Right atrium auricular region (tissue), 2 donors: Measurements from ENCODE around the gene MAML2. TPM values are rescaled to one million over a fixed set of nuclear protein-coding genes. Genes with fewer than 3 reads are reported as not detected.

Experiments used
- DNase-seq: peaks from one replicate; pipeline ENCODE4 v3.0.0-alpha.2; 2019; ENCODE audit warnings: low spot score
- H3K27ac ChIP-seq, 2 donors: fragments of 200-600 bp; sonication (generic); 1 replicate in 1 of 2; 2 replicates in 1 of 2; pipeline ENCODE4 v1.5.1; 2016 to 2019
- H3K27me3 ChIP-seq, 2 donors: fragments of 200-600 bp; sonication (generic); one replicate each; pipeline versions ENCODE4 v1.5.1 to v1.6.0; 2017 to 2019
- H3K36me3 ChIP-seq: fragments of 200-600 bp; sonication (generic); one replicate; pipeline ENCODE4 v1.5.1; 2016
- H3K4me1 ChIP-seq, 2 donors: fragments of 200-600 bp; sonication (generic); one replicate each; pipeline versions ENCODE4 v1.5.1 to v1.6.0; 2017 to 2019
- H3K4me3 ChIP-seq, 2 donors: fragments of 200-600 bp; sonication (generic); 1 replicate in 1 of 2; 2 replicates in 1 of 2; pipeline ENCODE4 v1.5.1; 2017 to 2019; ENCODE audit warnings: mild to moderate bottlenecking in 1 of 2, moderate library complexity in 1 of 2
- H3K9me3 ChIP-seq, 2 donors: fragments of 200-600 bp; sonication (generic); one replicate each; pipeline ENCODE4 v1.5.1; 2019
- total RNA-seq, 2 donors: library from RNA; depleted of rRNA; stranded (reverse); fragments of >200 nt; gene quantifications; one replicate each; pipeline ENCODE4 v1.1.0, GENCODE V29; 2016
- TF ChIP-seq, protein P1 (sequence below), 2 donors: fragments of 200-600 bp; sonication (generic); IDR thresholded peaks; one replicate each; pipeline ENCODE4 v1.5.1; 2019; ENCODE audit warnings: antibody characterized with exemption in 2 of 2

MAML2 gene
- total RNA-seq, 2 donors from 2014 or later = 7.6 to 16.6 TPM

DNA sequence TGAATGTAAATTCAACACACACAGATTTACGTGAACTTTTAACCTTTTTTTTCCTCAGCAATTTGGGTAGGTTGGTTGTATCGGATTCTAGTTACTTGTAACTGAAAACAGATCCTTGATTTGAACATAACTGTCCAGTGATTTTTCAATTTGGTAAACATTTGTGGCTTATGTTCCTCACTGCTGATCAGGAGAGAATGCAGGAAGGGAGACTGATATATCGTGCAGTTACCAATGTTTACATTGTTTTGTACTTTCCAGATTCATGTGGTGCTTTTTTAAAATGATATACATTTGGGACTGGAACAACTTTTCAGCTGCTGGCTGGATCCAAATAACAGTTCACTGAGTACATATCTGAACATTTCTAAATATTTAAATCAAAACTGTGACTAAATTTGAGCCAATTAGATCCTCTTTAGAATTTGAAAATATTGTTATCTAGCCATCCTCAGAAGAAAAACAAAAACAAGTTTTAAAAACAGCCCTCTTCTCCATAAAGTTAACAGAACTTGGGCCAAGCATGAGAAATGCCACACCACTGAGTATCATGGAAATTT is 334.8 kb downstream of the MAML2 start:
- no peak for DNase-seq
- Histone ChIP-seq H3K4me1 (no peaks in the 10 kb centered on the region), H3K27me3 (no peaks in the 10 kb centered on the region), H3K27ac (peak overlapping the region in 1 of 2 donors; percentile 6), H3K9me3 (no peaks in the 10 kb centered on the region), H3K4me3 (no peak overlapping the region), H3K36me3 (no peaks in the 10 kb centered on the region)
- TF ChIP-seq, protein P1, sequence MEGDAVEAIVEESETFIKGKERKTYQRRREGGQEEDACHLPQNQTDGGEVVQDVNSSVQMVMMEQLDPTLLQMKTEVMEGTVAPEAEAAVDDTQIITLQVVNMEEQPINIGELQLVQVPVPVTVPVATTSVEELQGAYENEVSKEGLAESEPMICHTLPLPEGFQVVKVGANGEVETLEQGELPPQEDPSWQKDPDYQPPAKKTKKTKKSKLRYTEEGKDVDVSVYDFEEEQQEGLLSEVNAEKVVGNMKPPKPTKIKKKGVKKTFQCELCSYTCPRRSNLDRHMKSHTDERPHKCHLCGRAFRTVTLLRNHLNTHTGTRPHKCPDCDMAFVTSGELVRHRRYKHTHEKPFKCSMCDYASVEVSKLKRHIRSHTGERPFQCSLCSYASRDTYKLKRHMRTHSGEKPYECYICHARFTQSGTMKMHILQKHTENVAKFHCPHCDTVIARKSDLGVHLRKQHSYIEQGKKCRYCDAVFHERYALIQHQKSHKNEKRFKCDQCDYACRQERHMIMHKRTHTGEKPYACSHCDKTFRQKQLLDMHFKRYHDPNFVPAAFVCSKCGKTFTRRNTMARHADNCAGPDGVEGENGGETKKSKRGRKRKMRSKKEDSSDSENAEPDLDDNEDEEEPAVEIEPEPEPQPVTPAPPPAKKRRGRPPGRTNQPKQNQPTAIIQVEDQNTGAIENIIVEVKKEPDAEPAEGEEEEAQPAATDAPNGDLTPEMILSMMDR (IDR thresholded peaks at IDR 0.05) = no peak

DNA sequence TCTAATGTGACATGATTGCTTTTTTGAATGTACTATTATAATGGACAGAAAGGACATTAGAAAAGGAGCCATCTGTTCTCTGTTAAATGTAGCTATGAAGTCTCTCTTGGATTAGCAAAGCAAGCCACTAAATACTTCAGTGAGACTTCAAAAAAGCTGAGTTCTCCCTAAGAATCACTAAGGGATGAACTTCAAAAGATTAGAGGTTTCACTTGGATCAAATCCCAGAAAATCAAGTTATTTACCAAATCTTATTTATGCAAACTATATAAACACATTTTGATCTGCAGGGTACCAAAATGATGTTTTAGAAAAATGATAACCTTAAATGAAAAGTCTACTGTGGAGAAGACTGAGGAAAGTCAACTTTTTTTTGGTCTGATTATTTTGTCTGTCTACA is 337.0 kb downstream of the MAML2 start:
- Histone ChIP-seq H3K36me3 (no peaks in the 10 kb centered on the region), H3K27me3 (no peaks in the 10 kb centered on the region), H3K4me1 (peaks cover 0 to 6% of the 10 kb centered on the region in 2 donors), H3K27ac (no peak overlapping the region), H3K4me3 (no peak overlapping the region), H3K9me3 (no peaks in the 10 kb centered on the region)
- TF ChIP-seq, protein P1 (IDR thresholded peaks at IDR 0.05) = no peak
- DNase-seq = no peak

DNA sequence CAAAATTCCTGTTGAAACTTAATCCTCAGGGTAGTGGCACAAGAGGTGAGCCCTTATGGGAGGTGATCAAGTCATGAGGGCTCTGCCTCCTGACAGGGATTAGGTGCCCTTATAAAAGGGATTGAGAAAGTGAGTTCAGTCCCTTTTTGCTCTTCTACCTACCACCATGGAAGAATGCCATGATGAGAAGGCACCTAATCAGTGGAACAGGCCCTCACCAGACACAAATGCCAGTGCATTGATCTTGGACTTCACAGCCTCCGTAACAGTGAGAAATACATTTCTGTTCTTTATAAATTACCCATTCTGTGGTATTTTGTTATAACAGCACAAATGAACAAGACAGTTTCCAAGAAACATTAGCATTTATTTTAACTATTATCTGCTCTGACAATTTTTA is 338.1 kb downstream of the MAML2 start:
- no peak overlapping the region for H3K27ac ChIP-seq
- no peak overlapping the region for H3K4me3 ChIP-seq
- peaks cover 0 to 18% of the 10 kb centered on the region in 2 donors for H3K4me1 ChIP-seq
- no peaks in the 10 kb centered on the region for H3K36me3 ChIP-seq
- H3K27me3 ChIP-seq = no peaks in the 10 kb centered on the region
- no peak for DNase-seq
- H3K9me3 ChIP-seq = no peaks in the 10 kb centered on the region
- TF ChIP-seq, protein P1 (IDR thresholded peaks at IDR 0.05) = no peak

DNA sequence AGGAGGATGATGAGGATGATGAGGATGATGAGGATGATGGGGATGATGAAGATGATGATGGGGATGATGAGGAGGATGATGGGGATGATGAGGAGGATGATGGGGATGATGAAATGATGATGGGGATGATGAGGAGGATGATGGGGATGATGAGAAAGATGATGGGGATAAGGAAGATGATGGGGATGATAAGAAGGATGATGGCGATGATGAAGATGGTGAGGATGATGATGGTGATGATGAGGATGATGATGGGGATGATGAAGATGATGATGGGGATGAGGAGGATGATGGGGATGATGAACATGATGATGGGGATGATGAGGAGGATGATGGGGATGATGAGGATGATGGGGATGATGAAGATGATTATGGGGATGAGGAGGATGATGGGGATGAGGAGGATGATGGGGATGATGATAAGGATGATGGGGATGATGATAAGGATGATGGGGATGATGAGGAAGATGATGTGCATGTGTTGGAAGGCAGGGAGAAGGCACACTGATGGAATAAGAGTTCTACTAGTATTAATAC is 340.2 kb downstream of the MAML2 start:
- no peaks in the 10 kb centered on the region for H3K36me3 ChIP-seq
- H3K4me3 ChIP-seq = no peak overlapping the region
- no peaks in the 10 kb centered on the region for H3K9me3 ChIP-seq
- TF ChIP-seq, protein P1 (IDR thresholded peaks at IDR 0.05) = no peak
- no peak overlapping the region for H3K27ac ChIP-seq
- H3K27me3 ChIP-seq = no peaks in the 10 kb centered on the region
- no peak for DNase-seq
- peaks cover 0 to 24% of the 10 kb centered on the region in 2 donors for H3K4me1 ChIP-seq

DNA sequence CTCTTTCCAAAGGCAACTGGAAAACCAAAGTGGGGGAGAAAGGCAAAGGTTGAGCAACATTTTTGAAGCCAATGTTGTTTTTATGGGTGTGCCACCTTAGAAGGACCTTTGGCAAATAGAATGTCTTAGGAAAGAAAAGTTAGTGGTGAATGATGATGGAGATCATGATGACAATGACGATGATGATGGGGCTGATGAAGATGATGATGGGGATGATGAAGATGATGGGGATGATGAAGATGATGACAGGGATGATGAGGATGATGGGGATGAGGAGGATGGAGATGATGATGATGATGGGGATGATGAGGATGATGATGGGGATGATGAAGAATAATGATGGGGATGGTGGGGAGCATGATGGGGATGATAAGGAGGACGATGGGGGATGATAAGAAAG is 340.7 kb downstream of the MAML2 start:
- H3K36me3 ChIP-seq = no peaks in the 10 kb centered on the region
- DNase-seq = no peak
- no peak overlapping the region for H3K4me3 ChIP-seq
- peaks cover 0 to 24% of the 10 kb centered on the region in 2 donors for H3K4me1 ChIP-seq
- peak overlapping the region; percentile 70 to 85 for H3K27ac ChIP-seq
- no peaks in the 10 kb centered on the region for H3K9me3 ChIP-seq
- H3K27me3 ChIP-seq = no peaks in the 10 kb centered on the region
- TF ChIP-seq, protein P1 (IDR thresholded peaks at IDR 0.05) = no peak

DNA sequence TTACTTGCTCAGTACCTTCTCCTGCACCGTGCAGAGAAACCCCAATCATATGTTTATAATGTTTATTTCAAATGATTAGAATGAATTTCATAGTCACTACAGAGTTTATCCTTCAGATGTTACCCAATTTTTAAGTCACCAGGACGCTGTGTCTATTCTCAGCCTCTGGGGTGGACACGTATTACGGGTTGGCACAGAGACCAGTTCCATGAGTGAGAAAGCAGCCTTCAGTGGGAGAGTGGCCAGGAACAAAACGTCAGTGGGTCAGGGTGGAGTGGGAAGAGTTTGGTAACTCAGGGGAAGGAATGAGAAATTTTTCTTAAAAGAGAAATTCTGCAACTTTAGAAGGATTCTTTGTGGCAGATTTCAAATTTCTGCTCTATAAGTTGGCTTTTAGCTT is 342.0 kb downstream of the MAML2 start:
- TF ChIP-seq, protein P1 (IDR thresholded peaks at IDR 0.05) = no peak
- no peak overlapping the region for H3K4me3 ChIP-seq

More for the DNA sequence above, 342.0 kb downstream of the MAML2 start:
- peak; percentile 94 for DNase-seq
- peak overlapping the region; percentile 70 to 85 for H3K27ac ChIP-seq
- H3K9me3 ChIP-seq = no peaks in the 10 kb centered on the region
- H3K27me3 ChIP-seq = no peaks in the 10 kb centered on the region
- H3K4me1 ChIP-seq = peaks cover 0 to 24% of the 10 kb centered on the region in 2 donors
- H3K36me3 ChIP-seq = no peaks in the 10 kb centered on the region
